Endothelial cell of umbilical vein (primary cell): ENCODE data around the gene ACOX1. TPM values are rescaled to one million over a fixed set of nuclear protein-coding genes. Genes with fewer than 3 reads are reported as not detected.

ENCODE experiments used
- BruUV-seq: library from RNA; stranded (reverse); fragments of 400-500 nt; replicated peaks from 2 replicates; lab custom pipeline; 2021; lab: Mats Ljungman, UMichigan
- CTCF ChIA-PET: fragments of 300-600, 350-600 bp; sonication (Branson Sonifier 250); formaldehyde crosslinking; loops from one replicate; lab custom pipeline; 2021; ENCODE audit warnings: antibody characterized with exemption, inconsistent platforms; lab: Charles Lee
- POLR2A ChIA-PET: fragments of 300-600, 350-600 bp; sonication (Branson Sonifier 250); formaldehyde crosslinking; loops from one replicate; lab custom pipeline; 2021; ENCODE audit warnings: antibody characterized with exemption, inconsistent platforms; lab: Charles Lee
- DNase-seq: peaks from one replicate; pipeline ENCODE4 v3.0.0-alpha.2; 2011; ENCODE audit warnings: low read depth, low spot score
- FAIRE-seq: peaks from 2 replicates; lab custom pipeline; 2011; peaks lifted over from hg19 to GRCh38; lab: Jason Lieb, UNC
- H2AFZ ChIP-seq: 2 replicates; pipeline ENCODE4 v1.6.0; 2012; ENCODE audit warnings: low read depth, low read length, control low read depth, inconsistent platforms
- H3K27ac ChIP-seq: 2 replicates; pipeline ENCODE4 v1.5.1; 2011; ENCODE audit warnings: low read depth, mild to moderate bottlenecking, control low read depth, low read length, moderate library complexity; ENCODE audit not compliant: insufficient read depth
- H3K27me3 ChIP-seq, 2 experiments: 2 replicates each; pipeline versions ENCODE4 v1.6.0 to v1.6.1; 2011; ENCODE audit warnings: low read length in 2 of 2, mixed read lengths in 1 of 2; ENCODE audit not compliant: control insufficient read depth in 2 of 2, insufficient read depth in 2 of 2
- H3K36me3 ChIP-seq, 2 experiments: 2 replicates in 1 of 2; 3 replicates in 1 of 2; pipeline ENCODE4 v1.5.1; 2011; ENCODE audit warnings: low read length in 2 of 2, mild to moderate bottlenecking in 1 of 2, moderate library complexity in 1 of 2; ENCODE audit not compliant: control insufficient read depth in 2 of 2, insufficient read depth in 2 of 2; ENCODE audit errors: extremely low read depth in 1 of 2
- H3K4me1 ChIP-seq: 3 replicates; pipeline ENCODE4 v1.5.1; 2011; ENCODE audit warnings: mild to moderate bottlenecking, low read length; ENCODE audit not compliant: control insufficient read depth, insufficient read depth; ENCODE audit errors: extremely low read depth
- H3K4me2 ChIP-seq: 2 replicates; pipeline ENCODE4 v1.6.1; 2011; ENCODE audit warnings: low read length, control low read depth, mixed read lengths; ENCODE audit not compliant: insufficient read depth
- H3K4me3 ChIP-seq, 3 experiments: fragments of 200-600 bp in 1 of 3; sonication (generic), shearing (Covaris generic) in 1 of 3; replicated peaks in 1 of 3; 2 replicates each; pipeline ENCODE4 v1.5.1; 2011 to 2016; ENCODE audit warnings: control low read depth in 3 of 3, low read length in 3 of 3, mild to moderate bottlenecking in 2 of 3, inconsistent platforms in 1 of 3, low read depth in 1 of 3, moderate library complexity in 1 of 3; ENCODE audit not compliant: insufficient read depth in 1 of 3
- H3K79me2 ChIP-seq: 2 replicates; pipeline ENCODE4 v1.6.0; 2012; ENCODE audit warnings: low read length, inconsistent platforms; ENCODE audit not compliant: control insufficient read depth, insufficient read depth
- H3K9ac ChIP-seq: replicated peaks from 2 replicates; pipeline ENCODE3; 2011; ENCODE audit warnings: low read length, control low read depth; ENCODE audit not compliant: insufficient read depth; ENCODE audit errors: extremely low read depth
- H3K9me1 ChIP-seq: replicated peaks from 3 replicates; pipeline ENCODE4 v1.6.0; 2011; ENCODE audit warnings: mild to moderate bottlenecking, low read length; ENCODE audit not compliant: control insufficient read depth, insufficient read depth; ENCODE audit errors: extremely low read depth
- H3K9me3 ChIP-seq: replicated peaks from 2 replicates; pipeline ENCODE4 v1.5.1; 2012; ENCODE audit warnings: low read length, inconsistent platforms; ENCODE audit not compliant: control insufficient read depth, insufficient read depth
- H4K20me1 ChIP-seq: replicated peaks from 2 replicates; pipeline ENCODE3; 2011; ENCODE audit warnings: mild to moderate bottlenecking, low read length; ENCODE audit not compliant: control insufficient read depth, insufficient read depth; ENCODE audit errors: extremely low read depth
- EZH2 ChIP-seq: IDR thresholded peaks from 2 replicates; pipeline ENCODE4 v1.6.1; 2012; ENCODE audit warnings: borderline replicate concordance, low read depth, mild to moderate bottlenecking, moderate library complexity, low read length, inconsistent platforms; ENCODE audit not compliant: severe bottlenecking
- FOS ChIP-seq: IDR thresholded peaks from 2 replicates; pipeline ENCODE4 v1.6.1; 2011; ENCODE audit warnings: mild to moderate bottlenecking, low read length, moderate library complexity, borderline replicate concordance; ENCODE audit not compliant: insufficient read depth
- JUN ChIP-seq: IDR thresholded peaks from 2 replicates; pipeline ENCODE4 v1.6.1; 2011; ENCODE audit warnings: borderline replicate concordance, low read depth; ENCODE audit not compliant: insufficient read length, insufficient read depth
- MYC ChIP-seq: IDR thresholded peaks from one replicate; pipeline ENCODE4 v1.6.1; 2011; ENCODE audit warnings: mild to moderate bottlenecking, low read depth, low read length
- POLR2A ChIP-seq: IDR thresholded peaks from 2 replicates; pipeline ENCODE4 v1.6.1; 2012; ENCODE audit warnings: low read depth, mild to moderate bottlenecking, control low read depth, low read length
- POLR2AphosphoS5 ChIP-seq: IDR thresholded peaks from 2 replicates; pipeline ENCODE4 v1.6.1; 2012; ENCODE audit warnings: low read depth, mild to moderate bottlenecking, control low read depth, low read length, moderate library complexity; ENCODE audit not compliant: insufficient read depth
- dilution Hi-C: fragments of 300-500 bp; cut with MboI; formaldehyde crosslinking; loops from one replicate; pipeline ENCODE4 v1.15.0; 2019; ENCODE audit warnings: low sequenced_read_pairs; ENCODE audit not compliant: extremely low pct_ligation_motif_present
- intact Hi-C: fragments of 100-400 bp; cut with micrococcal nuclease; formaldehyde crosslinking; loops from one replicate; pipeline ENCODE4 v1.10.0; 2022
- polyA plus RNA-seq, 4 experiments: library from polyadenylated mRNA; depleted of rRNA in 3 of 4; stranded (reverse) in 3 of 4; unstranded in 1 of 4; fragments of >200 nt; gene quantifications; 2 replicates each; pipeline versions ENCODE4 v1.2.1 to v1.2.3, GENCODE V29; 2011 to 2012; ENCODE audit warnings: missing spikeins in 1 of 4
- total RNA-seq: library from RNA; stranded (reverse); gene quantifications from 2 replicates; pipeline ENCODE4 v1.2.3, GENCODE V29; 2021
- TF ChIP-seq, protein P1 (sequence below), 2 donors: IDR thresholded peaks; 1 replicate in 1 of 2; 2 replicates in 1 of 2; pipeline ENCODE4 v1.5.1; 2011; ENCODE audit warnings: low read length in 2 of 2, mild to moderate bottlenecking in 2 of 2, moderate library complexity in 2 of 2, control low read depth in 1 of 2, inconsistent platforms in 1 of 2, low read depth in 1 of 2; ENCODE audit not compliant: insufficient read depth in 1 of 2; ENCODE audit errors: extremely low read depth in 1 of 2
- TF ChIP-seq, protein P2 (sequence below): IDR thresholded peaks from 2 replicates; pipeline ENCODE4 v1.6.1; 2011; ENCODE audit not compliant: insufficient read depth, insufficient read length

The ACOX1 gene
- total and polyA plus RNA-seq, 2 donors (not counting 3 experiments of a cell fraction or from before 2014, with no cell fraction given): 17.9 to 45.1 TPM

DNA sequence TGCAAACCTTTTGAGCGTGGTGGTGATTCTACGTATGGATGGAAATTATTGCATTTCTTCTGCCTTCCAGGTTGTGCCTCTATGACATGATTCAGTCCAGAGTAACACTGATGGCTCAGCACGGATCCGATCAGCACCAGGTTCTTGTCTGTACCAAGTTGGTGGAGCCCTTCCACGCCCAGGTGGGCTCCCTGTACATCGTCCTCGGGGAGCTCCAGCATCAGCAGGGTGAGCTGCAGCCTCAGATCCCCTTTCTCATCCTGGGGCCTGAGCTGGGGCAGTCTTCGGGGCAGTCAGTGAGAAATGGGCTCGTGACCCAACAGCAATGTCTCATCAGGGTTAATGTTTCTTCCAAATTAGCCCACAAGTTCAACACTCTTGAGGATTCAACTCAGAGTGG lies 12.4 kb upstream of the ACOX1 start:
- FAIRE-seq: no peak
- BruUV-seq: no TSS peak
- Histone ChIP-seq H3K36me3 (peaks cover 0 to 2% of the 10 kb centered on the region in 2 experiments), H3K4me3 (no peak overlapping the region), H3K9me3 (no peaks in the 10 kb centered on the region), H3K9ac (no peak overlapping the region), H2AFZ (no peak overlapping the region), H3K79me2 (no peaks in the 10 kb centered on the region), H3K4me2 (no peak overlapping the region), H3K9me1 (no peaks in the 10 kb centered on the region), H3K4me1 (no peaks in the 10 kb centered on the region), H3K27me3 (no peaks in the 10 kb centered on the region), H4K20me1 (no peaks in the 10 kb centered on the region), H3K27ac (no peak overlapping the region)
- ChIA-PET POLR2A (interaction anchor here (0.7 kb wide), 1 partner anchor 9 kb away, joined by 11 read pairs; the partner anchor contains the start of gene CDK3), CTCF (interaction anchor here (1.0 to 1.7 kb wide), 2 partner anchors 9 to 12 kb away, joined by 4 to 5 read pairs; partner anchors contain the start of gene CDK3)
- dilution Hi-C loops (no loop called here), intact Hi-C loops (no loop called here)
- no peak for TF ChIP-seq POLR2A
- no peak for TF ChIP-seq POLR2AphosphoS5
- TF ChIP-seq JUN: no peak
- no peak for TF ChIP-seq EZH2
- TF ChIP-seq, protein P1, sequence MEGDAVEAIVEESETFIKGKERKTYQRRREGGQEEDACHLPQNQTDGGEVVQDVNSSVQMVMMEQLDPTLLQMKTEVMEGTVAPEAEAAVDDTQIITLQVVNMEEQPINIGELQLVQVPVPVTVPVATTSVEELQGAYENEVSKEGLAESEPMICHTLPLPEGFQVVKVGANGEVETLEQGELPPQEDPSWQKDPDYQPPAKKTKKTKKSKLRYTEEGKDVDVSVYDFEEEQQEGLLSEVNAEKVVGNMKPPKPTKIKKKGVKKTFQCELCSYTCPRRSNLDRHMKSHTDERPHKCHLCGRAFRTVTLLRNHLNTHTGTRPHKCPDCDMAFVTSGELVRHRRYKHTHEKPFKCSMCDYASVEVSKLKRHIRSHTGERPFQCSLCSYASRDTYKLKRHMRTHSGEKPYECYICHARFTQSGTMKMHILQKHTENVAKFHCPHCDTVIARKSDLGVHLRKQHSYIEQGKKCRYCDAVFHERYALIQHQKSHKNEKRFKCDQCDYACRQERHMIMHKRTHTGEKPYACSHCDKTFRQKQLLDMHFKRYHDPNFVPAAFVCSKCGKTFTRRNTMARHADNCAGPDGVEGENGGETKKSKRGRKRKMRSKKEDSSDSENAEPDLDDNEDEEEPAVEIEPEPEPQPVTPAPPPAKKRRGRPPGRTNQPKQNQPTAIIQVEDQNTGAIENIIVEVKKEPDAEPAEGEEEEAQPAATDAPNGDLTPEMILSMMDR (IDR thresholded peaks at IDR 0.05; ENCODE audit: extremely low read depth in 1 of 2, insufficient read depth in 1 of 2, low read depth in 1 of 2, low read length in 2 of 2): no peak
- TF ChIP-seq FOS: no peak
- TF ChIP-seq, protein P2, sequence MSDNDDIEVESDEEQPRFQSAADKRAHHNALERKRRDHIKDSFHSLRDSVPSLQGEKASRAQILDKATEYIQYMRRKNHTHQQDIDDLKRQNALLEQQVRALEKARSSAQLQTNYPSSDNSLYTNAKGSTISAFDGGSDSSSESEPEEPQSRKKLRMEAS: no peak
- no peak for TF ChIP-seq MYC
- DNase-seq: no peak
